ENCODE data around the gene CDH4. TPM values are rescaled to one million over a fixed set of nuclear protein-coding genes. Genes with fewer than 3 reads are reported as not detected.

Gene CDH4
- total and polyA plus RNA-seq, 2 of the 8 experiments (the other 6 are each of a cell fraction or from before 2014, with no cell fraction given): 4.3 to 7.9 TPM

DNA sequence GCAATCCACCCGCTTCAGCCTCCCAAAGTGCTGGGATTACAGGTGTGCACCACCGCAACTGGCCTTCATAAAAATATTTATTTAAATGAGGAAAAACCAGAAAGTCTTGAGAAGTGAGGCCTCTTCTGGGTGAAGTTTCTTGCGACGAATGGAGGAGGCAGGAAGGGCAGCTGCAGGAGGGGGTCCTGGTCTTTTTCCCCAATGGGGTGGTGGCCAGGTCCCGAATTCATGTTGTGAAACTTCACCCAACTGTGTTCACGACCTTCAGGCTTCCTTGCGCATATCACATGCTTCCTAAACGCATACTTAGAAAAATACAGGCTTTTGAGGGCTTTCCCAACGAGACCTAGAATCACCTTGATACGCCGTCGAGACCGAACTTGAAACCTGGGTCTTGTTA is 145.1 kb downstream of the CDH4 start:
- Histone ChIP-seq H2AK5ac (ENCODE audit: low read depth, low read length) (no peak overlapping the region), H2AFZ (ENCODE audit: low read length) (no peak overlapping the region), H3K4ac (replicated peaks; ENCODE audit: insufficient read length, low read depth, low read length) (no peak overlapping the region), H2BK20ac (ENCODE audit: low read length) (no peak overlapping the region), H3K56ac (replicated peaks; ENCODE audit: insufficient read length, low read depth, low read length) (no peak overlapping the region), H3K23me2 (ENCODE audit: low read depth, low read length) (no peaks in the 10 kb centered on the region), H3K4me1 (replicated peaks in 1 of 4; ENCODE audit: control insufficient read depth in 3 of 4, insufficient read depth in 4 of 4, low read length in 3 of 4) (peaks cover 0 to 1% (median under 1%) of the 10 kb centered on the region in 4 experiments; a peak in 3 of 7 replicates), H2BK12ac (ENCODE audit: low read depth, low read length) (no peak overlapping the region), H3K27me3 (replicated peaks in 1 of 4; ENCODE audit: control insufficient read depth in 3 of 4, extremely low read depth in 1 of 4, insufficient read depth in 3 of 4, low read length in 3 of 4) (peaks cover 0 to 5% (median 3%) of the 10 kb centered on the region in 4 experiments; a peak in 4 of 7 replicates), H4K5ac (ENCODE audit: insufficient read length, low read depth, low read length) (no peak overlapping the region), H3K79me2 (ENCODE audit: control insufficient read depth in 1 of 2, insufficient read depth in 2 of 2, low read length in 2 of 2) (no peaks in the 10 kb centered on the region), H3K4me3 (ENCODE audit: extremely low read depth in 1 of 4, insufficient read depth in 2 of 4, low read depth in 3 of 4, low read length in 4 of 4) (no peak overlapping the region), H2BK120ac (replicated peaks; ENCODE audit: low read depth, low read length) (no peak overlapping the region), H2BK15ac (ENCODE audit: low read length) (no peak overlapping the region), H3K9ac (replicated peaks in 1 of 4; ENCODE audit: extremely low read depth in 1 of 4, low read depth in 3 of 4, low read length in 3 of 4) (no peak overlapping the region), H2BK5ac (ENCODE audit: low read depth, low read length) (no peak overlapping the region), H3K4me2 (ENCODE audit: insufficient read depth in 1 of 2, low read depth in 2 of 2, low read length in 2 of 2) (no peak overlapping the region), H3K23ac (ENCODE audit: insufficient read length) (no peak overlapping the region), H4K8ac (ENCODE audit: extremely low read depth, insufficient read depth, low read length) (no peak overlapping the region; the same call in 1 of the 2 replicates), H3K14ac (ENCODE audit: insufficient read length) (no peak overlapping the region), H3K36me3 (ENCODE audit: control insufficient read depth in 2 of 4, insufficient read depth in 4 of 4, low read length in 3 of 4) (no peaks in the 10 kb centered on the region), H3K18ac (ENCODE audit: extremely low read depth, low read length) (no peak overlapping the region), H3K9me3 (ENCODE audit: insufficient read depth in 2 of 2, low read depth in 1 of 2, low read length in 1 of 2) (peaks cover 0 to 5% of the 10 kb centered on the region in 2 experiments; a peak in 1 of 4 replicates), H4K91ac (replicated peaks; ENCODE audit: insufficient read length, low read length) (no peak overlapping the region), H3K79me1 (ENCODE audit: low read depth, low read length) (no peaks in the 10 kb centered on the region; the same call in 1 of the 2 replicates), H4K20me1 (replicated peaks in 1 of 2; ENCODE audit: control insufficient read depth in 1 of 2, insufficient read depth in 2 of 2, low read length in 2 of 2) (peaks cover 0 to 4% of the 10 kb centered on the region in 2 experiments), H3K27ac (ENCODE audit: low read depth, low read length) (no peak overlapping the region)
- 97% methylated on average over 13 of the region's 13 CpGs; no CpG with 5 or more reads in 1 of the 2 experiments for WGBS, 2 experiments (ENCODE audit: extremely low coverage in 1 of 2, insufficient coverage in 1 of 2, insufficient read length in 1 of 2, insufficient replicate concordance in 2 of 2, low coverage in 1 of 2, low lambda C conversion rate in 2 of 2, missing lambda C conversion rate in 1 of 2)
- FAIRE-seq (no peak), DNase-seq (ENCODE audit: low read depth in 1 of 2, low spot score in 2 of 2) (no peak)
- TF ChIP-seq POLR2A (IDR thresholded peaks at IDR 0.05; ENCODE audit: control extremely low read depth in 1 of 2, low read depth in 2 of 2, low read length in 2 of 2) (no peak), RBBP5 (IDR thresholded peaks at IDR 0.05; ENCODE audit: borderline replicate concordance, low read depth, low read length) (no peak), SUZ12 (IDR thresholded peaks at IDR 0.05; ENCODE audit: low read length) (no peak), BCL11A (IDR thresholded peaks at IDR 0.05; ENCODE audit: low read depth in 2 of 2, low read length in 2 of 2) (no peak), EZH2 (IDR thresholded peaks at IDR 0.05; ENCODE audit: low read depth, low read length, severe bottlenecking) (no peak), CHD1 (IDR thresholded peaks at IDR 0.05; ENCODE audit: low read depth, low read length) (no peak), CEBPB (IDR thresholded peaks at IDR 0.05; ENCODE audit: low read depth, low read length) (no peak)
- TF ChIP-seq, protein P1, sequence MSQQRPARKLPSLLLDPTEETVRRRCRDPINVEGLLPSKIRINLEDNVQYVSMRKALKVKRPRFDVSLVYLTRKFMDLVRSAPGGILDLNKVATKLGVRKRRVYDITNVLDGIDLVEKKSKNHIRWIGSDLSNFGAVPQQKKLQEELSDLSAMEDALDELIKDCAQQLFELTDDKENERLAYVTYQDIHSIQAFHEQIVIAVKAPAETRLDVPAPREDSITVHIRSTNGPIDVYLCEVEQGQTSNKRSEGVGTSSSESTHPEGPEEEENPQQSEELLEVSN (IDR thresholded peaks at IDR 0.05): no peak
- TF ChIP-seq, protein P2, sequence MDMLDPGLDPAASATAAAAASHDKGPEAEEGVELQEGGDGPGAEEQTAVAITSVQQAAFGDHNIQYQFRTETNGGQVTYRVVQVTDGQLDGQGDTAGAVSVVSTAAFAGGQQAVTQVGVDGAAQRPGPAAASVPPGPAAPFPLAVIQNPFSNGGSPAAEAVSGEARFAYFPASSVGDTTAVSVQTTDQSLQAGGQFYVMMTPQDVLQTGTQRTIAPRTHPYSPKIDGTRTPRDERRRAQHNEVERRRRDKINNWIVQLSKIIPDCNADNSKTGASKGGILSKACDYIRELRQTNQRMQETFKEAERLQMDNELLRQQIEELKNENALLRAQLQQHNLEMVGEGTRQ (IDR thresholded peaks at IDR 0.05; ENCODE audit: low read length): no peak
- ChIA-PET CTCF (ENCODE audit: partially characterized antibody) (no interaction called here), POLR2A (ENCODE audit: partially characterized antibody) (no interaction called here)

All from H1 (cell line).